T-cell (primary cell): Measurements from ENCODE around the gene MDH2. TPM values are rescaled to one million over a fixed set of nuclear protein-coding genes. Genes with fewer than 3 reads are reported as not detected.
"Not testable (repeated sequence)": the region's sequence is repeated elsewhere in the genome, so short reads cannot be mapped to it uniquely, and the experiment has no call there.

Experiments used
- ATAC-seq, 4 experiments: fragments of 200-7000 bp in 3 of 4; fragments of 150-1000 bp in 1 of 4; cut with Tn5 transposase; replicated peaks in 1 of 4; 1 replicate in 3 of 4; 2 replicates in 1 of 4; pipeline ENCODE4 v1.10.0; 2021; ENCODE audit warnings: moderate library complexity in 3 of 4, mild to moderate bottlenecking in 2 of 4, moderate number of reproducible peaks in 1 of 4
- CTCF ChIA-PET, 2 donors: fragments of 300-600 bp; sonication (Branson Sonifier 250); formaldehyde crosslinking; loops; one replicate each; lab custom pipeline; 2022; ENCODE audit warnings: antibody characterized with exemption in 2 of 2; lab: Charles Lee
- POLR2A ChIA-PET, 2 donors: fragments of 300-600 bp; sonication (Branson Sonifier 250); formaldehyde crosslinking; loops; one replicate each; lab custom pipeline; 2022; ENCODE audit warnings: antibody characterized with exemption in 2 of 2; lab: Charles Lee
- DNase-seq, 35 experiments: peaks; one replicate each; pipeline versions ENCODE4 v3.0.0 to v3.0.0-alpha.2; 2013 to 2023
- H3K27ac ChIP-seq: one replicate; pipeline ENCODE4 v1.5.1; 2013; ENCODE audit warnings: low read length
- H3K27me3 ChIP-seq, 2 experiments: replicated peaks in 1 of 2; 1 replicate in 1 of 2; 2 replicates in 1 of 2; pipeline versions ENCODE4 v1.6.1 to v1.7.0; 2013; ENCODE audit warnings: low read length in 1 of 2, mixed read lengths in 1 of 2; ENCODE audit not compliant: control insufficient read depth in 2 of 2, insufficient read depth in 2 of 2; ENCODE audit errors: extremely low read depth in 1 of 2
- H3K36me3 ChIP-seq, 2 donors: 1 replicate in 1 of 2; 2 replicates in 1 of 2; pipeline versions ENCODE4 v1.6.1 to v1.7.0; 2013; ENCODE audit warnings: low read length in 1 of 2; ENCODE audit not compliant: control insufficient read depth in 2 of 2, insufficient read depth in 1 of 2; ENCODE audit errors: extremely low read depth in 1 of 2
- H3K4me1 ChIP-seq, 2 experiments: 1 replicate in 1 of 2; 2 replicates in 1 of 2; pipeline versions ENCODE4 v1.6.1 to v1.7.0; 2013; ENCODE audit warnings: low read length in 2 of 2, mixed read lengths in 1 of 2; ENCODE audit not compliant: insufficient read depth in 2 of 2, control insufficient read depth in 1 of 2; ENCODE audit errors: extremely low read depth in 1 of 2
- H3K4me3 ChIP-seq, 2 donors: 1 replicate in 1 of 2; 2 replicates in 1 of 2; pipeline versions ENCODE4 v1.5.1 to v1.7.0; 2013; ENCODE audit warnings: mild to moderate bottlenecking in 2 of 2, low read length in 1 of 2, moderate library complexity in 1 of 2; ENCODE audit not compliant: control insufficient read depth in 1 of 2; ENCODE audit errors: extremely low read depth in 1 of 2
- H3K9me3 ChIP-seq: 2 replicates; pipeline ENCODE4 v1.7.0; 2013
- H3K27ac Mint-ChIP-seq, 2 donors: one replicate each; pipeline ENCODE4 v1.8.0; 2020 to 2021; ENCODE audit warnings: mild to moderate bottlenecking in 2 of 2, mixed read lengths in 2 of 2
- H3K27me3 Mint-ChIP-seq, 2 donors: one replicate each; pipeline ENCODE4 v1.8.0; 2021 to 2022; ENCODE audit warnings: mixed read lengths in 2 of 2
- H3K36me3 Mint-ChIP-seq: one replicate; pipeline ENCODE4 v1.8.0; 2021; ENCODE audit warnings: mixed read lengths
- H3K4me1 Mint-ChIP-seq, 3 donors: one replicate each; pipeline ENCODE4 v1.8.0; 2020 to 2022; ENCODE audit warnings: mixed read lengths in 3 of 3, mild to moderate bottlenecking in 1 of 3
- H3K4me3 Mint-ChIP-seq, 3 donors: one replicate each; pipeline ENCODE4 v1.8.0; 2020 to 2022; ENCODE audit warnings: mild to moderate bottlenecking in 3 of 3, mixed read lengths in 3 of 3, moderate library complexity in 3 of 3
- H3K9me3 Mint-ChIP-seq, 3 donors: one replicate each; pipeline ENCODE4 v1.8.0; 2020 to 2022; ENCODE audit warnings: mixed read lengths in 3 of 3
- WGBS: methylation state at CpG from one replicate; pipeline ENCODE4 v1.1.5; 2013; ENCODE audit warnings: missing lambda C conversion rate; ENCODE audit not compliant: insufficient coverage; 5-methylcytosine and 5-hydroxymethylcytosine counted together
- total RNA-seq, 35 experiments: library from RNA in 6 of 35; stranded (reverse) in 6 of 35; fragments of 120-200 nt in 1 of 35; gene quantifications; one replicate each; pipeline versions ENCODE4 v1.2.1 to v1.2.4 and lab custom pipeline; 2013 to 2026

The MDH2 gene
- total RNA-seq, 5 donors from 2014 or later (not counting 1 experiment from before 2014, with no cell fraction given) = 72.0 to 113 (median 93.6) TPM

GRCh38 chr7:76080204-76080603, 32.3 kb downstream of the MDH2 start:
- DNase-seq = no peak
- CTCF ChIA-PET = no interaction called here

GRCh38 chr7:76084115-76084514, 36.2 kb downstream of the MDH2 start:
- no CpG with 5 or more reads among the region's 2 CpGs for WGBS
- ATAC-seq, H3K36me3 ChIP-seq, H3K4me3 ChIP-seq, H3K9me3 Mint-ChIP-seq, DNase-seq, CTCF ChIA-PET, H3K4me1 Mint-ChIP-seq, H3K36me3 Mint-ChIP-seq, H3K27me3 Mint-ChIP-seq, H3K27ac ChIP-seq, H3K27ac Mint-ChIP-seq, POLR2A ChIA-PET, H3K4me1 ChIP-seq, H3K9me3 ChIP-seq, H3K4me3 Mint-ChIP-seq: not testable (repeated sequence)
- H3K27me3 ChIP-seq = peaks cover 0 to 19% of the 10 kb centered on the region in 2 experiments

More at GRCh38 chr7:76080204-76080603, 32.3 kb downstream of the MDH2 start:
- Histone ChIP-seq H3K4me1 (no peaks in the 10 kb centered on the region), H3K4me3 (no peak overlapping the region), H3K36me3 (no peaks in the 10 kb centered on the region), H3K9me3 (no peaks in the 10 kb centered on the region), H3K27me3 (peaks cover 0 to 13% of the 10 kb centered on the region in 2 experiments), H3K27ac (no peak overlapping the region)
- H3K4me1 Mint-ChIP-seq = peaks cover 7 to 12% (median 11%) of the 10 kb centered on the region in 3 donors
- no peaks in the 10 kb centered on the region for H3K36me3 Mint-ChIP-seq
- no peak for ATAC-seq
- no peak overlapping the region for H3K27ac Mint-ChIP-seq
- peaks cover 0 to 4% of the 10 kb centered on the region in 2 donors for H3K27me3 Mint-ChIP-seq
- H3K4me3 Mint-ChIP-seq = no peak overlapping the region
- POLR2A ChIA-PET = no interaction called here
- peaks cover 0 to 3% (median 2%) of the 10 kb centered on the region in 3 donors for H3K9me3 Mint-ChIP-seq
- WGBS = 88% methylated on average over 4 of the region's 5 CpGs

DNA sequence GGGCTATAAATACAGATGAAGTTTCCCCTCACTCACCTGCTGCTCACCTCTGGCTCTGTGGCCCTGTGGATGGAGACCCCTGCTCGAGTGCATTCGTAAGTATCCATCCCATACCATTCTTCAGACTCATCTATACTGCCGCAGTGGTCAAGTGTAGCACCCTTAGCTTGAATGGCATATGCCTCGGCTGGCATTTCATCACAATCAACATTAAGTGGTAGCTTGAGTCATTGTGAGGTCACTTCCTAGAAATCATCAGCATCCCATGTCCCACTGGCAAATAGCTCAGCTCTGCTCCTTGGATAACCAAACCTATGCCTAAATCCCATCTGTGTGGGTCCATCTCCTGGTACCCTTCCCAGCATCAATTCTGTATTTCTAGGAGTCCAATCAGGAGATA, 38.2 kb downstream of the MDH2 start:
- 100% methylated on average over 1 of the region's 4 CpGs for WGBS
- no peaks in the 10 kb centered on the region for H3K9me3 Mint-ChIP-seq
- ATAC-seq = no peak

GRCh38 chr7:76087362-76087791, 39.5 kb downstream of the MDH2 start:
- H3K4me1 Mint-ChIP-seq, H3K9me3 ChIP-seq, H3K4me3 Mint-ChIP-seq, H3K27ac Mint-ChIP-seq, ATAC-seq, POLR2A ChIA-PET, H3K36me3 ChIP-seq, H3K36me3 Mint-ChIP-seq, CTCF ChIA-PET, H3K4me1 ChIP-seq, H3K27ac ChIP-seq, DNase-seq, H3K27me3 Mint-ChIP-seq, H3K4me3 ChIP-seq, H3K9me3 Mint-ChIP-seq: not testable (repeated sequence)
- WGBS = 70% methylated on average over 2 of the region's 5 CpGs
- peaks cover 0 to 22% of the 10 kb centered on the region in 2 experiments for H3K27me3 ChIP-seq

More for the DNA sequence above, 38.2 kb downstream of the MDH2 start:
- Histone ChIP-seq H3K4me3 (no peak overlapping the region), H3K36me3 (no peaks in the 10 kb centered on the region), H3K27ac (no peak overlapping the region), H3K9me3 (no peaks in the 10 kb centered on the region), H3K27me3 (peaks cover 0 to 22% of the 10 kb centered on the region in 2 experiments), H3K4me1 (no peaks in the 10 kb centered on the region)
- Mint-ChIP-seq H3K4me1 (no peaks in the 10 kb centered on the region), H3K27me3 (peaks cover 3 to 6% of the 10 kb centered on the region in 2 donors), H3K27ac (no peak overlapping the region), H3K4me3 (no peak overlapping the region), H3K36me3 (no peaks in the 10 kb centered on the region)
- ChIA-PET POLR2A (no interaction called here), CTCF (interaction anchor here in 1 of 2 donors (0.6 kb wide), 1 partner anchor 59 kb away, joined by 3 read pairs; no protein-coding TSS in a partner anchor)
- no peak for DNase-seq

- ChIA-PET POLR2A (interaction anchor here in 1 of 2 donors (0.6 kb wide), 1 partner anchor 1017 kb away, joined by 4 read pairs; the partner anchor contains the start of gene RCC1L), CTCF (no interaction called here)
- Mint-ChIP-seq H3K27me3 (peaks cover 7 to 9% of the 10 kb centered on the region in 2 donors), H3K4me1 (no peaks in the 10 kb centered on the region), H3K4me3 (no peak overlapping the region), H3K9me3 (no peaks in the 10 kb centered on the region), H3K36me3 (no peaks in the 10 kb centered on the region), H3K27ac (no peak overlapping the region)
- DNase-seq = no peak
- Histone ChIP-seq H3K27ac (no peak overlapping the region), H3K4me3 (no peak overlapping the region), H3K36me3 (no peaks in the 10 kb centered on the region), H3K27me3 (peaks cover 0 to 12% of the 10 kb centered on the region in 2 experiments), H3K9me3 (no peaks in the 10 kb centered on the region), H3K4me1 (no peaks in the 10 kb centered on the region)
- 80% methylated on average over 7 of the region's 10 CpGs for WGBS
- no peak for ATAC-seq
These were observed 42.1 kb downstream of the MDH2 start for GRCh38 chr7:76089865-76090475.

GRCh38 chr7:76091506-76091905, 43.6 kb downstream of the MDH2 start:
- POLR2A ChIA-PET = no interaction called here
- no CpG with 5 or more reads among the region's 5 CpGs for WGBS
- Histone ChIP-seq H3K36me3 (no peaks in the 10 kb centered on the region), H3K4me3 (no peak overlapping the region), H3K9me3 (no peaks in the 10 kb centered on the region), H3K27me3 (peaks cover 0 to 6% of the 10 kb centered on the region in 2 experiments), H3K4me1 (no peaks in the 10 kb centered on the region), H3K27ac (no peak overlapping the region)
- no peak overlapping the region for H3K4me3 Mint-ChIP-seq
- H3K27me3 Mint-ChIP-seq = peaks cover 6 to 9% of the 10 kb centered on the region in 2 donors
- DNase-seq (no peak), ATAC-seq (no peak)
- no peaks in the 10 kb centered on the region for H3K36me3 Mint-ChIP-seq
- peaks cover 0 to 3% (median 0%) of the 10 kb centered on the region in 3 donors for H3K9me3 Mint-ChIP-seq
- no peaks in the 10 kb centered on the region for H3K4me1 Mint-ChIP-seq
- CTCF ChIA-PET = interaction anchor here in 1 of 2 donors (1.0 kb wide), 1 partner anchor 417 kb away, joined by 4 read pairs; no protein-coding TSS in a partner anchor
- H3K27ac Mint-ChIP-seq = no peak overlapping the region
